GM19467 (cell line): ENCODE measurements around the gene SLIT2.

Experiments used
- ATAC-seq: cut with Tn5 transposase; IDR thresholded peaks from one replicate; pipeline ENCODE4 v1.9.1; 2021; ENCODE audit warnings: mild to moderate bottlenecking, moderate library complexity; ENCODE audit not compliant: unreplicated experiment

Gene SLIT2

GRCh38 chr4:20298455-20298854, 46.8 kb downstream of the SLIT2 start:
- ATAC-seq = no peak

- ATAC-seq = no peak
These were observed 47.3 kb downstream of the SLIT2 start for GRCh38 chr4:20298986-20299385.

- no peak for ATAC-seq
These were observed 47.8 kb downstream of the SLIT2 start for GRCh38 chr4:20299515-20299914.

GRCh38 chr4:20301161-20301560, 49.5 kb downstream of the SLIT2 start:
- no peak for ATAC-seq
